OCI-LY7 (cell line): ENCODE measurements around the gene DNAH3.

Experiments used
- CTCF ChIP-seq: fragments of 200-600 bp; sonication (generic); conservative IDR thresholded peaks from 2 replicates; pipeline ENCODE4 v1.5.1; 2014; ENCODE audit warnings: mild to moderate bottlenecking, antibody characterized with exemption, low read length, moderate library complexity, mixed read lengths
- EZH2phosphoT487 ChIP-seq: fragments of 200-600 bp; sonication (generic); IDR thresholded peaks from 2 replicates; pipeline ENCODE4 v1.6.1; 2018; ENCODE audit warnings: low read depth, borderline replicate concordance, mild to moderate bottlenecking, mixed run types, antibody characterized with exemption, low read length, moderate library complexity, mixed read lengths

- TF ChIP-seq CTCF (no peak), EZH2phosphoT487 (no peak)
These were observed 77.7 kb downstream of the DNAH3 start for GRCh38 chr16:21072976-21073375.
